BJ (cell line): ENCODE results near the gene CLSTN2. TPM values are rescaled to one million over a fixed set of nuclear protein-coding genes. Genes with fewer than 3 reads are reported as not detected.

Experiments
- CTCF ChIA-PET: fragments of 350-600 bp; formaldehyde crosslinking; extraction: SDS; loops from one replicate; lab custom pipeline; 2021; ENCODE audit warnings: antibody characterized with exemption, inconsistent platforms; lab: Yijun Ruan, JAX
- POLR2A ChIA-PET: fragments of 300-600 bp; sonication (Branson Sonifier 250); formaldehyde crosslinking; extraction: SDS; loops from one replicate; lab custom pipeline; 2021; ENCODE audit warnings: antibody characterized with exemption; lab: Charles Lee
- DNase-seq: peaks from one replicate; pipeline ENCODE4 v3.0.0-alpha.2; 2011; ENCODE audit warnings: low read depth
- H3K27me3 ChIP-seq: 2 replicates; pipeline ENCODE4 v1.6.0; 2011; ENCODE audit warnings: low read length; ENCODE audit not compliant: control insufficient read depth, insufficient read depth
- H3K36me3 ChIP-seq: 2 replicates; pipeline ENCODE4 v1.5.1; 2011; ENCODE audit warnings: low read length; ENCODE audit not compliant: control insufficient read depth, insufficient read depth
- H3K4me3 ChIP-seq: 2 replicates; pipeline ENCODE4 v1.5.1; 2011; ENCODE audit warnings: low read depth, mild to moderate bottlenecking, control low read depth, low read length
- CTCF ChIP-seq: IDR thresholded peaks from 2 replicates; pipeline ENCODE4 v1.5.1; 2011; ENCODE audit warnings: low read depth, mild to moderate bottlenecking, control low read depth, inconsistent platforms, low read length, moderate library complexity; ENCODE audit not compliant: insufficient read depth
- polyA plus RNA-seq: library from polyadenylated mRNA; depleted of rRNA; stranded (reverse); fragments of >200 nt; gene quantifications from 2 replicates; pipeline ENCODE4 v1.2.3, GENCODE V29; 2011

Gene CLSTN2
- polyA plus RNA-seq, 1 experiment: 1.8 TPM

GRCh38 chr3:140022066-140022770 lies 87.2 kb downstream of the CLSTN2 start:
- TF ChIP-seq CTCF: no peak
- ChIA-PET POLR2A (no interaction called here), CTCF (no interaction called here)
- Histone ChIP-seq H3K27me3 (no peaks in the 10 kb centered on the region), H3K36me3 (no peaks in the 10 kb centered on the region), H3K4me3 (no peak overlapping the region)
- DNase-seq: no peak

- no peaks in the 10 kb centered on the region for H3K36me3 ChIP-seq
- TF ChIP-seq CTCF: no peak
- H3K27me3 ChIP-seq: no peaks in the 10 kb centered on the region
- no peak overlapping the region for H3K4me3 ChIP-seq
- CTCF ChIA-PET: no interaction called here
- DNase-seq: no peak
- POLR2A ChIA-PET: no interaction called here
Measured at GRCh38 chr3:140023616-140024530, 88.9 kb downstream of the CLSTN2 start.

- no peaks in the 10 kb centered on the region for H3K36me3 ChIP-seq
- TF ChIP-seq CTCF: no peak
- POLR2A ChIA-PET: no interaction called here
- no peak overlapping the region for H3K4me3 ChIP-seq
- DNase-seq: no peak
- CTCF ChIA-PET: no interaction called here
- no peaks in the 10 kb centered on the region for H3K27me3 ChIP-seq
Measured at GRCh38 chr3:140031170-140031569, 96.2 kb downstream of the CLSTN2 start.

- H3K36me3 ChIP-seq: no peaks in the 10 kb centered on the region
- TF ChIP-seq CTCF: no peak
- H3K4me3 ChIP-seq: no peak overlapping the region
- no peaks in the 10 kb centered on the region for H3K27me3 ChIP-seq
- ChIA-PET CTCF (no interaction called here), POLR2A (no interaction called here)
- DNase-seq: no peak
Measured at GRCh38 chr3:140034058-140034457, 99.1 kb downstream of the CLSTN2 start.

- Histone ChIP-seq H3K4me3 (no peak overlapping the region), H3K36me3 (no peaks in the 10 kb centered on the region), H3K27me3 (no peaks in the 10 kb centered on the region)
- no peak for DNase-seq
- TF ChIP-seq CTCF: no peak
- ChIA-PET POLR2A (no interaction called here), CTCF (no interaction called here)
Measured at GRCh38 chr3:140035871-140036270, 100.9 kb downstream of the CLSTN2 start.
